Loucy (cell line): ENCODE data around the gene ALKBH5.

Source experiments
- H2AFZ ChIP-seq: fragments of 200-600 bp; sonication (generic); 2 replicates; pipeline ENCODE4 v1.6.0; 2016; ENCODE audit warnings: antibody characterized with exemption, mild to moderate bottlenecking, low read length, moderate library complexity
- H3F3A ChIP-seq: fragments of 200-600 bp; 2 replicates; pipeline ENCODE4 v1.6.0; 2016; ENCODE audit warnings: antibody characterized with exemption, low read depth, mild to moderate bottlenecking
- H3K27me3 ChIP-seq: fragments of 200-600 bp; sonication (generic); 2 replicates; pipeline ENCODE4 v1.6.1; 2014; ENCODE audit warnings: low read length, mild to moderate bottlenecking; ENCODE audit not compliant: insufficient read depth, poor library complexity, severe bottlenecking
- H3K36me3 ChIP-seq: fragments of 200-600 bp; sonication (generic); 2 replicates; pipeline ENCODE4 v1.6.1; 2016; ENCODE audit warnings: low read length; ENCODE audit not compliant: insufficient read depth
- H3K4me1 ChIP-seq: fragments of 200-600 bp; sonication (generic); 2 replicates; pipeline ENCODE4 v1.5.1; 2014; ENCODE audit warnings: low read length, mild to moderate bottlenecking; ENCODE audit not compliant: insufficient read depth, poor library complexity, severe bottlenecking
- H3K4me2 ChIP-seq: fragments of 200-600 bp; sonication (generic); 2 replicates; pipeline ENCODE4 v1.6.0; 2014; ENCODE audit warnings: antibody characterized with exemption, low read length, low read depth, mild to moderate bottlenecking; ENCODE audit not compliant: poor library complexity, severe bottlenecking
- H3K4me3 ChIP-seq: fragments of 200-600 bp; sonication (generic); 2 replicates; pipeline ENCODE4 v1.5.1; 2014; ENCODE audit warnings: low read length, mild to moderate bottlenecking, mixed read lengths; ENCODE audit not compliant: poor library complexity, severe bottlenecking
- H3K79me2 ChIP-seq: fragments of 200-600 bp; sonication (generic); 2 replicates; pipeline ENCODE4 v1.6.1; 2014; ENCODE audit warnings: low read length; ENCODE audit not compliant: insufficient read depth
- H3K9ac ChIP-seq: fragments of 200-600 bp; sonication (generic); 2 replicates; pipeline ENCODE4 v1.6.0; 2014; ENCODE audit warnings: mild to moderate bottlenecking, low read depth, low read length, moderate library complexity; ENCODE audit not compliant: poor library complexity, severe bottlenecking
- H3K9me2 ChIP-seq: fragments of 200-600 bp; sonication (generic); replicated peaks from 2 replicates; pipeline ENCODE4 v1.6.1; 2016; ENCODE audit warnings: low read depth, low read length, mixed read lengths
- H3K9me3 ChIP-seq: fragments of 200-600 bp; sonication (generic); 2 replicates; pipeline ENCODE4 v1.6.1; 2014; ENCODE audit warnings: mild to moderate bottlenecking, antibody characterized with exemption, low read length, low read depth; ENCODE audit not compliant: insufficient read depth
- H4K20me1 ChIP-seq: fragments of 200-600 bp; sonication (generic); 2 replicates; pipeline ENCODE4 v1.6.0; 2014; ENCODE audit warnings: antibody characterized with exemption, low read length, mild to moderate bottlenecking; ENCODE audit not compliant: insufficient read depth, poor library complexity, severe bottlenecking
- EZH2phosphoT487 ChIP-seq: fragments of 200-600 bp; IDR thresholded peaks from 2 replicates; pipeline ENCODE4 v1.6.1; 2018; ENCODE audit warnings: antibody characterized with exemption, mild to moderate bottlenecking, moderate library complexity, borderline replicate concordance
- TF ChIP-seq, protein P1 (sequence below): fragments of 200-600 bp; sonication (generic); conservative IDR thresholded peaks from 2 replicates; pipeline ENCODE4 v1.5.1; 2014; ENCODE audit warnings: mild to moderate bottlenecking, antibody characterized with exemption, low read length

Gene ALKBH5

DNA sequence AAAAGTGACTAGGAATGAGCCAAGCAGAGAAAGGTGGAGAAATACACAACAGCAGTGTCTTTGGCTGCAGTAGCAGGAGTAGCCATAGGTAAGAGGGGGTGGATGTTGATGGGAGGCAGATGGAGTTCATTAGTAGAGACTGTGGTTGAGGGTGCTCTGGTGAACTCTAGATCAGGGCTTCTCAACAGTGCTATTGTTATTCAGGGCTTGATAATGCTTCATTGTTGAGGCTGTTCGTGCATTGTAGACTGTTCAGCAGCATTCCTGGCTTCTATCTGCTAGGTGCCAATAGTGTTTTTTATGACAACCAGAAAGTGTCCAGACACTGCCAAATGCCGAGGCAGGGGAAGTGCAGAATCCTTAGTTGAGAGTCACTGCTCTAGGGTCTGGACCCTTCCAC, 3.6 kb downstream of the ALKBH5 start:
- Histone ChIP-seq H3K9me2 (no peaks in the 10 kb centered on the region), H3K79me2 (peaks cover 87% of the 10 kb centered on the region), H3K27me3 (no peaks in the 10 kb centered on the region), H2AFZ (no peak overlapping the region), H3K9ac (peak overlapping the region; percentile 82), H3F3A (no peaks in the 10 kb centered on the region), H4K20me1 (peaks cover 80% of the 10 kb centered on the region), H3K4me1 (peaks cover 69% of the 10 kb centered on the region), H3K4me2 (peak overlapping the region; percentile 94), H3K36me3 (peaks cover 16% of the 10 kb centered on the region; the same call in 1 of the 2 replicates), H3K4me3 (peak overlapping the region; percentile 97), H3K9me3 (no peaks in the 10 kb centered on the region)
- TF ChIP-seq, protein P1, sequence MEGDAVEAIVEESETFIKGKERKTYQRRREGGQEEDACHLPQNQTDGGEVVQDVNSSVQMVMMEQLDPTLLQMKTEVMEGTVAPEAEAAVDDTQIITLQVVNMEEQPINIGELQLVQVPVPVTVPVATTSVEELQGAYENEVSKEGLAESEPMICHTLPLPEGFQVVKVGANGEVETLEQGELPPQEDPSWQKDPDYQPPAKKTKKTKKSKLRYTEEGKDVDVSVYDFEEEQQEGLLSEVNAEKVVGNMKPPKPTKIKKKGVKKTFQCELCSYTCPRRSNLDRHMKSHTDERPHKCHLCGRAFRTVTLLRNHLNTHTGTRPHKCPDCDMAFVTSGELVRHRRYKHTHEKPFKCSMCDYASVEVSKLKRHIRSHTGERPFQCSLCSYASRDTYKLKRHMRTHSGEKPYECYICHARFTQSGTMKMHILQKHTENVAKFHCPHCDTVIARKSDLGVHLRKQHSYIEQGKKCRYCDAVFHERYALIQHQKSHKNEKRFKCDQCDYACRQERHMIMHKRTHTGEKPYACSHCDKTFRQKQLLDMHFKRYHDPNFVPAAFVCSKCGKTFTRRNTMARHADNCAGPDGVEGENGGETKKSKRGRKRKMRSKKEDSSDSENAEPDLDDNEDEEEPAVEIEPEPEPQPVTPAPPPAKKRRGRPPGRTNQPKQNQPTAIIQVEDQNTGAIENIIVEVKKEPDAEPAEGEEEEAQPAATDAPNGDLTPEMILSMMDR: no peak
- no peak for TF ChIP-seq EZH2phosphoT487

DNA sequence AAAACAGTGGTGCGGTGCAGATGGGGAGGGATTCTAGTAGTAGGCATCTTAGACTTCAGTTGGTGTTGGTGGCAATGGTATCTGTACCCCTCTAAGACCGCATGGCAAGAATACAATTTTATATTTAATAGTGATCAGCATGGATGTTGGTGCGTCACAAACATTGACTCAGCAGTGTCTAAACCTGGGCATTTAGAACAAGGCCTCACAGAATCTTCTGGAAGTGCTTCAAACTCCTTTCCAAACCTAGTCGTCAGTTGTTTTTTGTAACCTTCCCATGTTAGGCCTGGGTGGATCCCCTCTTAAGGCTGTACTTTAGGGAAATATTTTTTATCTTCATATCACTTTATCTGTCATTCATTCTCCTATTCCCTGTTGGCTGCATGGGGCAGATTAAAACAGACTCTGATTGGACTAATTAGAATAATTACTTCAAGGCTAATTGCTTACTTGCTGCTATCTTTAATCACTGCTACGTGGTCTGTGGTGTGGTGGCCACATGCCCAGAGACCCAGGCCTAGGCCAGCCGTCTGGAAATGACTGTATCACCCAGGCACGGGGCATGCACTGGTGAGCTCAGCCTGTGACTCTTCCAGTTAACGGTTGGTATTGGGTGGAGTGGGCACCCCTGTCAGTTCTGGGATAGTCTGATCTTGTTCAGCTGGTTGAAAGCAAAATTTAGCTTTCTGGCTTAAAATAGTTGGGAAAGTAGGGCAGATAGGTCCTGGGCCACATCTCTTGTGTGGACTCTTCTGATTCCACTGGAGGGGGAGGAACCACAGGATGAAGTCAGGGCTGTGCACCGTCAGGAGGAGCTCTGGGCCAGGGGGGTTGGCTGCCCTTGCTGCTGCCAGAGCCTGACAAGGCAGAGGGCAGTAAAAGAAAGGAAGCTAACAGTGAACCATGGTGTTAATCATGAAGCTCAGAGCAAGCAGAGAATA, 4.5 kb downstream of the ALKBH5 start:
- peaks cover 68% of the 10 kb centered on the region for H3K4me1 ChIP-seq
- H3K9me3 ChIP-seq: no peaks in the 10 kb centered on the region
- TF ChIP-seq, protein P1: no peak
- TF ChIP-seq EZH2phosphoT487: no peak
- peak overlapping the region; percentile 97 for H3K4me3 ChIP-seq
- H2AFZ ChIP-seq: no peak overlapping the region
- H3K9me2 ChIP-seq: no peaks in the 10 kb centered on the region
- peak overlapping the region; percentile 94 for H3K4me2 ChIP-seq
- no peaks in the 10 kb centered on the region for H3K27me3 ChIP-seq
- H3K36me3 ChIP-seq: peaks cover 19% of the 10 kb centered on the region; the same call in 1 of the 2 replicates
- H3K9ac ChIP-seq: peak overlapping the region; percentile 82
- H3K79me2 ChIP-seq: peaks cover 93% of the 10 kb centered on the region
- no peaks in the 10 kb centered on the region for H3F3A ChIP-seq
- peaks cover 88% of the 10 kb centered on the region for H4K20me1 ChIP-seq

DNA sequence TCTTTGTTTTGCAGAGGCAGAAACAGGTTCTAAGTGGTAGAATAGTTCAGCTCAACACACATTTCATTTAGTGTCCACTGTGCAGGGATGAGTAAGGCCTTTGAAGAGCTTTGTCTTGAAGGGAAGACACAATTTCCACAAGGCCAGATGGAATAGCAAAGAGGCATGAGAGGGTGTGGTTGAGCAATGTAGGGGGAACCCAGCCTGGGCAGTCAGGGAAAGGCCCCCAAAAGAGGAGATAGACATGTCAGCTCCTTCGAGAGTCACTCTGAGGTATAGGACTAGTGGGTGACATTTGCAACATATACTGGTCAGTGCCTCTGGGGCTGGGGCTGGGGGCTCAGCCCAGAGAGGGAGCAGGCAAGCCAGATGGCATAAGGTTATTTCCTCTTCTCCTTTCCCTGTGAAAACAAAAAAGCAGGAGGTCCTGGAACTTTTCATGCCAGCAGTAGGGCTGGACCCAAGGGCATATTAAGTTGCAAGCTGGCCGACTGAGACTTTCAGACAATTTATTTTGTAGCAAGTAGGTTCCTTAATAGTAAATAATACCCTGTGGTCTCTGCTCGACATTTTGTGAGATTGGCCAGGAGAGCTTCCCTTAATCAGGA, 7.1 kb downstream of the ALKBH5 start:
- H2AFZ ChIP-seq: no peak overlapping the region
- TF ChIP-seq, protein P1: no peak
- no peak for TF ChIP-seq EZH2phosphoT487
- H3K4me3 ChIP-seq: peak overlapping the region; percentile 97
- H3K9me2 ChIP-seq: no peaks in the 10 kb centered on the region
- H3K79me2 ChIP-seq: peaks cover 99% of the 10 kb centered on the region
- H3F3A ChIP-seq: no peaks in the 10 kb centered on the region
- H3K4me1 ChIP-seq: peaks cover 60% of the 10 kb centered on the region
- no peaks in the 10 kb centered on the region for H3K27me3 ChIP-seq
- H4K20me1 ChIP-seq: peaks cover 93% of the 10 kb centered on the region
- no peaks in the 10 kb centered on the region for H3K9me3 ChIP-seq
- H3K4me2 ChIP-seq: peak overlapping the region; percentile 94
- H3K36me3 ChIP-seq: peaks cover 37% of the 10 kb centered on the region; the same call in 1 of the 2 replicates
- peak overlapping the region; percentile 19 for H3K9ac ChIP-seq
